Endothelial cell of umbilical vein (primary cell): ENCODE measurements around the gene ACSM4. TPM values are rescaled to one million over a fixed set of nuclear protein-coding genes. Genes with fewer than 3 reads are reported as not detected.

Experiments
- BruUV-seq: library from RNA; stranded (reverse); fragments of 400-500 nt; replicated peaks from 2 replicates; lab custom pipeline; 2021; lab: Mats Ljungman, UMichigan
- CTCF ChIA-PET: fragments of 300-600, 350-600 bp; sonication (Branson Sonifier 250); formaldehyde crosslinking; loops from one replicate; lab custom pipeline; 2021; ENCODE audit warnings: antibody characterized with exemption, inconsistent platforms; lab: Charles Lee
- POLR2A ChIA-PET: fragments of 300-600, 350-600 bp; sonication (Branson Sonifier 250); formaldehyde crosslinking; loops from one replicate; lab custom pipeline; 2021; ENCODE audit warnings: antibody characterized with exemption, inconsistent platforms; lab: Charles Lee
- DNase-seq: peaks from one replicate; pipeline ENCODE4 v3.0.0-alpha.2; 2011; ENCODE audit warnings: low read depth, low spot score
- FAIRE-seq: peaks from 2 replicates; lab custom pipeline; 2011; peaks lifted over from hg19 to GRCh38; lab: Jason Lieb, UNC
- H2AFZ ChIP-seq: 2 replicates; pipeline ENCODE4 v1.6.0; 2012; ENCODE audit warnings: low read depth, low read length, control low read depth, inconsistent platforms
- H3K27ac ChIP-seq: 2 replicates; pipeline ENCODE4 v1.5.1; 2011; ENCODE audit warnings: low read depth, mild to moderate bottlenecking, control low read depth, low read length, moderate library complexity; ENCODE audit not compliant: insufficient read depth
- H3K27me3 ChIP-seq, 2 experiments: 2 replicates each; pipeline versions ENCODE4 v1.6.0 to v1.6.1; 2011; ENCODE audit warnings: low read length in 2 of 2, mixed read lengths in 1 of 2; ENCODE audit not compliant: control insufficient read depth in 2 of 2, insufficient read depth in 2 of 2
- H3K36me3 ChIP-seq, 2 experiments: 2 replicates in 1 of 2; 3 replicates in 1 of 2; pipeline ENCODE4 v1.5.1; 2011; ENCODE audit warnings: low read length in 2 of 2, mild to moderate bottlenecking in 1 of 2, moderate library complexity in 1 of 2; ENCODE audit not compliant: control insufficient read depth in 2 of 2, insufficient read depth in 2 of 2; ENCODE audit errors: extremely low read depth in 1 of 2
- H3K4me1 ChIP-seq: 3 replicates; pipeline ENCODE4 v1.5.1; 2011; ENCODE audit warnings: mild to moderate bottlenecking, low read length; ENCODE audit not compliant: control insufficient read depth, insufficient read depth; ENCODE audit errors: extremely low read depth
- H3K4me2 ChIP-seq: 2 replicates; pipeline ENCODE4 v1.6.1; 2011; ENCODE audit warnings: low read length, control low read depth, mixed read lengths; ENCODE audit not compliant: insufficient read depth
- H3K4me3 ChIP-seq, 3 experiments: fragments of 200-600 bp in 1 of 3; sonication (generic), shearing (Covaris generic) in 1 of 3; replicated peaks in 1 of 3; 2 replicates each; pipeline ENCODE4 v1.5.1; 2011 to 2016; ENCODE audit warnings: control low read depth in 3 of 3, low read length in 3 of 3, mild to moderate bottlenecking in 2 of 3, inconsistent platforms in 1 of 3, low read depth in 1 of 3, moderate library complexity in 1 of 3; ENCODE audit not compliant: insufficient read depth in 1 of 3
- H3K79me2 ChIP-seq: 2 replicates; pipeline ENCODE4 v1.6.0; 2012; ENCODE audit warnings: low read length, inconsistent platforms; ENCODE audit not compliant: control insufficient read depth, insufficient read depth
- H3K9ac ChIP-seq: replicated peaks from 2 replicates; pipeline ENCODE3; 2011; ENCODE audit warnings: low read length, control low read depth; ENCODE audit not compliant: insufficient read depth; ENCODE audit errors: extremely low read depth
- H3K9me1 ChIP-seq: replicated peaks from 3 replicates; pipeline ENCODE4 v1.6.0; 2011; ENCODE audit warnings: mild to moderate bottlenecking, low read length; ENCODE audit not compliant: control insufficient read depth, insufficient read depth; ENCODE audit errors: extremely low read depth
- H3K9me3 ChIP-seq: replicated peaks from 2 replicates; pipeline ENCODE4 v1.5.1; 2012; ENCODE audit warnings: low read length, inconsistent platforms; ENCODE audit not compliant: control insufficient read depth, insufficient read depth
- H4K20me1 ChIP-seq: replicated peaks from 2 replicates; pipeline ENCODE3; 2011; ENCODE audit warnings: mild to moderate bottlenecking, low read length; ENCODE audit not compliant: control insufficient read depth, insufficient read depth; ENCODE audit errors: extremely low read depth
- CTCF ChIP-seq, 2 donors: IDR thresholded peaks; 1 replicate in 1 of 2; 2 replicates in 1 of 2; pipeline ENCODE4 v1.5.1; 2011; ENCODE audit warnings: low read length in 2 of 2, mild to moderate bottlenecking in 2 of 2, moderate library complexity in 2 of 2, control low read depth in 1 of 2, inconsistent platforms in 1 of 2, low read depth in 1 of 2; ENCODE audit not compliant: insufficient read depth in 1 of 2; ENCODE audit errors: extremely low read depth in 1 of 2
- EZH2 ChIP-seq: IDR thresholded peaks from 2 replicates; pipeline ENCODE4 v1.6.1; 2012; ENCODE audit warnings: borderline replicate concordance, low read depth, mild to moderate bottlenecking, moderate library complexity, low read length, inconsistent platforms; ENCODE audit not compliant: severe bottlenecking
- FOS ChIP-seq: IDR thresholded peaks from 2 replicates; pipeline ENCODE4 v1.6.1; 2011; ENCODE audit warnings: mild to moderate bottlenecking, low read length, moderate library complexity, borderline replicate concordance; ENCODE audit not compliant: insufficient read depth
- GATA2 ChIP-seq: IDR thresholded peaks from 2 replicates; pipeline ENCODE4 v1.7.0; 2011; ENCODE audit warnings: low read depth, mild to moderate bottlenecking, moderate library complexity, mixed read lengths, low read length; ENCODE audit not compliant: insufficient read length, insufficient read depth
- JUN ChIP-seq: IDR thresholded peaks from 2 replicates; pipeline ENCODE4 v1.6.1; 2011; ENCODE audit warnings: borderline replicate concordance, low read depth; ENCODE audit not compliant: insufficient read length, insufficient read depth
- MAX ChIP-seq: IDR thresholded peaks from 2 replicates; pipeline ENCODE4 v1.6.1; 2011; ENCODE audit not compliant: insufficient read depth, insufficient read length
- MYC ChIP-seq: IDR thresholded peaks from one replicate; pipeline ENCODE4 v1.6.1; 2011; ENCODE audit warnings: mild to moderate bottlenecking, low read depth, low read length
- POLR2A ChIP-seq: IDR thresholded peaks from 2 replicates; pipeline ENCODE4 v1.6.1; 2012; ENCODE audit warnings: low read depth, mild to moderate bottlenecking, control low read depth, low read length
- POLR2AphosphoS5 ChIP-seq: IDR thresholded peaks from 2 replicates; pipeline ENCODE4 v1.6.1; 2012; ENCODE audit warnings: low read depth, mild to moderate bottlenecking, control low read depth, low read length, moderate library complexity; ENCODE audit not compliant: insufficient read depth
- dilution Hi-C: fragments of 300-500 bp; cut with MboI; formaldehyde crosslinking; loops from one replicate; pipeline ENCODE4 v1.15.0; 2019; ENCODE audit warnings: low sequenced_read_pairs; ENCODE audit not compliant: extremely low pct_ligation_motif_present
- intact Hi-C: fragments of 100-400 bp; cut with micrococcal nuclease; formaldehyde crosslinking; loops from one replicate; pipeline ENCODE4 v1.10.0; 2022
- polyA plus RNA-seq, 4 experiments: library from polyadenylated mRNA; depleted of rRNA in 3 of 4; stranded (reverse) in 3 of 4; unstranded in 1 of 4; fragments of >200 nt; gene quantifications; 2 replicates each; pipeline versions ENCODE4 v1.2.1 to v1.2.3, GENCODE V29; 2011 to 2012; ENCODE audit warnings: missing spikeins in 1 of 4
- total RNA-seq: library from RNA; stranded (reverse); gene quantifications from 2 replicates; pipeline ENCODE4 v1.2.3, GENCODE V29; 2021

ACSM4 gene
- total and polyA plus RNA-seq, 2 donors (not counting 3 experiments of a cell fraction or from before 2014, with no cell fraction given): not detected

- Histone ChIP-seq H3K9me3 (no peaks in the 10 kb centered on the region), H3K27me3 (no peaks in the 10 kb centered on the region), H3K4me3 (no peak overlapping the region), H3K4me2 (no peak overlapping the region), H3K9me1 (no peaks in the 10 kb centered on the region), H3K36me3 (no peaks in the 10 kb centered on the region), H3K4me1 (no peaks in the 10 kb centered on the region), H3K27ac (no peak overlapping the region), H3K9ac (no peak overlapping the region), H4K20me1 (no peaks in the 10 kb centered on the region), H2AFZ (no peak overlapping the region), H3K79me2 (no peaks in the 10 kb centered on the region)
- TF ChIP-seq EZH2: no peak
- no peak for TF ChIP-seq MAX
- TF ChIP-seq POLR2AphosphoS5: no peak
- TF ChIP-seq MYC: no peak
- TF ChIP-seq CTCF (IDR thresholded peaks at IDR 0.05; ENCODE audit: extremely low read depth in 1 of 2, insufficient read depth in 1 of 2, low read depth in 1 of 2, low read length in 2 of 2): no peak
- TF ChIP-seq FOS: no peak
- no peak for TF ChIP-seq GATA2
- TF ChIP-seq POLR2A: no peak
- TF ChIP-seq JUN: no peak
- no peak for FAIRE-seq
- BruUV-seq: no TSS peak
- intact Hi-C loops (no loop called here), dilution Hi-C loops (no loop called here)
- CTCF ChIA-PET: interaction anchor here (0.6 to 4.2 kb wide), 4 partner anchors 27 to 138 kb away, joined by 3 to 35 read pairs (median 5); no protein-coding TSS in a partner anchor
- POLR2A ChIA-PET: no interaction called here
- no peak for DNase-seq
These were observed 17.8 kb downstream of the ACSM4 start for GRCh38 chr12:7321624-7322023.
